Fibroblast of the aortic adventitia (primary cell): Measurements from ENCODE around the gene PDZD7. TPM values are rescaled to one million over a fixed set of nuclear protein-coding genes. Genes with fewer than 3 reads are reported as not detected.

Source experiments
- DNase-seq: peaks from one replicate; pipeline ENCODE4 v3.0.0-alpha.2; 2010; ENCODE audit warnings: low read depth
- H3K4me3 ChIP-seq: 2 replicates; pipeline ENCODE4 v1.5.1; 2011; ENCODE audit warnings: low read depth, mild to moderate bottlenecking, control low read depth, low read length, moderate library complexity
- total RNA-seq: library from RNA; depleted of rRNA; stranded (reverse); fragments of >200 nt; gene quantifications from 2 replicates; pipeline ENCODE4 v1.2.3, GENCODE V29; 2012; ENCODE audit warnings: low replicate concordance
- TF ChIP-seq, protein P1 (sequence below): IDR thresholded peaks from 2 replicates; pipeline ENCODE4 v1.5.1; 2011; ENCODE audit warnings: mild to moderate bottlenecking, low read length, control low read depth, inconsistent platforms; ENCODE audit not compliant: insufficient read depth

PDZD7 gene
- total RNA-seq, 1 donor = 0.27 TPM

GRCh38 chr10:100982916-100983830, 47.8 kb downstream of the PDZD7 start:
- no peak for DNase-seq
- TF ChIP-seq, protein P1, sequence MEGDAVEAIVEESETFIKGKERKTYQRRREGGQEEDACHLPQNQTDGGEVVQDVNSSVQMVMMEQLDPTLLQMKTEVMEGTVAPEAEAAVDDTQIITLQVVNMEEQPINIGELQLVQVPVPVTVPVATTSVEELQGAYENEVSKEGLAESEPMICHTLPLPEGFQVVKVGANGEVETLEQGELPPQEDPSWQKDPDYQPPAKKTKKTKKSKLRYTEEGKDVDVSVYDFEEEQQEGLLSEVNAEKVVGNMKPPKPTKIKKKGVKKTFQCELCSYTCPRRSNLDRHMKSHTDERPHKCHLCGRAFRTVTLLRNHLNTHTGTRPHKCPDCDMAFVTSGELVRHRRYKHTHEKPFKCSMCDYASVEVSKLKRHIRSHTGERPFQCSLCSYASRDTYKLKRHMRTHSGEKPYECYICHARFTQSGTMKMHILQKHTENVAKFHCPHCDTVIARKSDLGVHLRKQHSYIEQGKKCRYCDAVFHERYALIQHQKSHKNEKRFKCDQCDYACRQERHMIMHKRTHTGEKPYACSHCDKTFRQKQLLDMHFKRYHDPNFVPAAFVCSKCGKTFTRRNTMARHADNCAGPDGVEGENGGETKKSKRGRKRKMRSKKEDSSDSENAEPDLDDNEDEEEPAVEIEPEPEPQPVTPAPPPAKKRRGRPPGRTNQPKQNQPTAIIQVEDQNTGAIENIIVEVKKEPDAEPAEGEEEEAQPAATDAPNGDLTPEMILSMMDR = no peak

DNA sequence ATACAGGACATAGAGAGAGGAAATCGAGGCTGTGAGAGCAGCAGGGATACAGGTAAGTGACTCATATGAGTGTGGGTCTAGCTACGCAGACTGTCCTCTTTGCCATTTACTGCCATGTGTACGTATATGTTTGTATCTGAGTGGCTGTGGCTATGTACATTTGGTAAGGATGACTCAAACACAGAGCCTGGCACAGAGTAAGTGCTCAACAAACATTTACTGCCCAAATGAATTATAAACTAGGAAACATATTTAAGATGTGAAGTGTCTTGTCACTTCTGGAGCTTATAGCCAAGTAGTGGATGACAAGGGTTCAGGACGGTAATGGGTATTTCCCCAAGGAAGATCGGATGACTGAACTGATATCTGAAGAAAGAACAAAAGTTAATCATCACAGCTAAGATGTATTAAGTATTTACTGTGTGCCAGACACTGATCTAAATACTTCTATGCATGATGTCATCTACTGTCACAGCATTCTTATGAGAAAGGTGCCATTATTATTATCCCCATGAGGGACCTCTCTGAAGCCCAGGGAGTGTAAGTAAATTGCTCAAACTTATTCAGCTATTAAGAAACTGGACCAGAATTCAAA, 49.7 kb downstream of the PDZD7 start:
- TF ChIP-seq, protein P1 = no peak
- no peak overlapping the region for H3K4me3 ChIP-seq
- DNase-seq = no peak

More at GRCh38 chr10:100982916-100983830, 47.8 kb downstream of the PDZD7 start:
- H3K4me3 ChIP-seq = no peak overlapping the region

DNA sequence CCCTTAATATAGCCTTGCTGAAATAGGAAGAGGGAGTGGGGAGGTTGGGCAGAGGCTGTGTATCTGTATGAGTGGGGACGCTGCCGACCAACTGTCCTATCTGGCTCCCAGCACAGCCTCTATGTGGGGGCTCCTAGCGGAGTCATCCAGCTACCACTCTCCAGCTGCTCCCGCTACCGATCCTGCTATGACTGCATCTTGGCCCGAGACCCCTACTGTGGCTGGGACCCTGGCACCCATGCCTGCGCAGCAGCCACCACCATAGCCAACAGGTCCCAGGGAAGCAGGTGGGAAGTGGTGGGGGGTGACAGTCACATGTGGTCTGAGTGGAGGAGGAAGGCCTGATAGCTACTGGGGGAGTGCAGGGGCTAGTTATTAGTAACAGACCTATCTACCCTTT, 50.2 kb downstream of the PDZD7 start:
- no peak for DNase-seq
- TF ChIP-seq, protein P1 = no peak
- H3K4me3 ChIP-seq = no peak overlapping the region

GRCh38 chr10:100980311-100980710, 50.6 kb downstream of the PDZD7 start:
- DNase-seq = no peak
- TF ChIP-seq, protein P1 = no peak
- no peak overlapping the region for H3K4me3 ChIP-seq

GRCh38 chr10:100979791-100980272, 51.1 kb downstream of the PDZD7 start:
- no peak for DNase-seq
- TF ChIP-seq, protein P1 = no peak
- H3K4me3 ChIP-seq = no peak overlapping the region

DNA sequence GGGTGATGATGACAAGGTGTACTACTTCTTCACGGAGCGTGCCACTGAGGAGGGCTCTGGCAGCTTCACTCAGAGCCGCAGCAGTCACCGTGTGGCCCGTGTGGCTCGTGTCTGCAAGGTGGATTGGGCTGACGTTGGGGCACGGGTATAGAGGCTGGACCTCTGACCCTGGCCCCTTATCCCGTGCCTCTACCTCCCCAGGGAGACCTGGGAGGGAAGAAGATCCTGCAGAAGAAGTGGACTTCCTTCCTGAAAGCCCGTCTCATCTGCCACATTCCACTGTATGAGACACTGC, 52.1 kb downstream of the PDZD7 start:
- no peak for DNase-seq
- TF ChIP-seq, protein P1 = no peak
- no peak overlapping the region for H3K4me3 ChIP-seq
